Stimulated activated CD4-positive, alpha-beta T cell treated with anti-CD3 and anti-CD28 coated beads, Interleukin-2, amount 100 ng/mL, for 4 hours (primary cell): ENCODE data around the gene OGT.
"Not testable (repeated sequence)": the region's sequence is repeated elsewhere in the genome, so short reads cannot be mapped to it uniquely, and the experiment has no call there.

ENCODE experiments used
- DNase-seq: peaks from one replicate; pipeline ENCODE4 v3.0.0-alpha.2; 2020; ENCODE audit warnings: low read depth

OGT gene

GRCh38 chrX:71532753-71533425 lies at the start of gene OGT:
OGT (plus strand) TSS chrX:71533104; CDS start chrX:71533300, 196 bp downstream.
- DNase-seq = peak; percentile 87

DNA sequence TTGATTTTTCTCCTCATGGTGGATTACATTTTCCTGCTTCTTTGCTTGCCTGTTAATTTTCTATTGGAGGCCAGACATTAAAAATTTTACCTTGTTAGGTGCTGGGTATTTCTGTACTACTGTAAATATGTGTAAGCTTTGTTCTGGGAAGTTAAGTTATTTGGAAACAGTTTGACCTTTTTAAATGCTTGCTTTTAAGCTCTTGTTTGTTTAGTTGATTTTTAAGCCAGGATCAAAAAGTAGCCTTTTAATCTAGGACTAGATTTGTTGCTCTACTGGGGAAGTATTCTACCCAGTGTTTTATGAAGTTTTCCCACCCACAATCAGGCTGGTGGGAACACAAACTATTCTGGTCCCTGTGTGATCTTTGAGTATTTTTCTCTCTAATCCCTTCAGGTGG lies 45.1 kb upstream of the OGT start:
- no peak for DNase-seq

GRCh38 chrX:71489540-71489939 lies 43.4 kb upstream of the OGT start:
- DNase-seq = no peak

DNA sequence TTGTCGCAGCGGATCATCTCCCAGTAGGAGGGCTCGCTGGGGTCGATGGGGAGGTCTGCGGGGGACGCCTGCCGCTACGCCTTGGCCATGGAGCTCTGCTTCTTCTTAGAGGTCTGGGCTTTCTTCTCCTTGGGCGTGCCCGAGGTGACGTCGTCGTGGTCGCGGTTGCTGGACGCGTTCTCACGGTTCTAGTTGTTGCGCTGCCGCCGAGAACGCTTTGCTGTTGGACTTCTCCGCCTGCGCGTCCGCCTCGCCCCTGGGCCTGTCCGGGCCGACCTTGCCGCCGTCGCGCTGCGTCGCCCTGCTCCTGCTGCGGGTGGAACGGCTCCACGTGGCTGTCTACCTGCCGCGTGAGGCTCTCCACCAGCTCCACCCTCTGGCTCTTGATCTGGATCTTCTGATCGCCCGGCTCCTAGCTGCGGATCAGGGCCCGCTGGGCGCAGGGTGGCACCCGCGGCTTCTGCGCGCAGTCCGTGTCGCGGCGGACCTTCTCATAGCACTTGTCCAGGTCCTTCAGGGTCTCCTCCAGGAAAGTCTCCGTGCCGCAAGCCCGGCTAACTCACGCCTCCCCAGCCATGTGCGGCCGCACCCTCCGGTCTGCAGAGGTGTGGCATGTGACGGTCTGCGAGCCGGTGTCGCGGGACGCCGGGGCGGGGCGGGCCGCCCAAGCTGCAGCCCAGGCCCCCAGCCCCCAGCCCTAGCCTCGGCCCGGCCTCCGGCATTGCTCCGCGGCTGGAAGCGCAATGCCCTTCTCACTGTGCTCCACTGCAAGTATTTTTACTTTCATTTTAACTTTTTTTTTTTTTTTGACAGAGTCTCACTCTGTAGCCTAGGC lies 40.5 kb upstream of the OGT start:
- peak; percentile 26 for DNase-seq

DNA sequence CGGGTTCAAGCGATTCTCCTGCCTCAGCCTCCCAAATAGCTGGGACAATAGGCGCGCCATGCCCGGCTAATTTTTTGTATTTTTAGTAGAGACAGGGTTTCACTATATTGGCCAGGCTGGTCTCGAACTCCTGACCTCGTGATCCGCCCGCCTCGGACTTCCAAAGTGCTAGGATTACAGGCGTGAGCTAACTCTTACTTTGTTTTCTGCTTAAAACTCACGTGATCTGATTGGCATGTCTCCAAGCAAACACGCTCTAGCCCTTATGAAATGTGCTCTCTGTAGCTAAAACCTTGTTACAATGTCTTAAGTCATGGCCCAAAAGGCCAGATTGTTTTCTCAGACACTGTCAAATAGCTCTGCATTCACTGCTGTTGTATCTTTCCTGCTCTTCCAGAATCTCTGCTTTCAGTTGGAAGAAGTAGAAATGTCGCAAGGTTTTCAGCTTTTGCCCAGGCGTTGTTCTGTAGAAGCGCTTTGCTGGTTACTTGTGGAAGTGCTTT lies 39.7 kb upstream of the OGT start:
- no peak for DNase-seq

DNA sequence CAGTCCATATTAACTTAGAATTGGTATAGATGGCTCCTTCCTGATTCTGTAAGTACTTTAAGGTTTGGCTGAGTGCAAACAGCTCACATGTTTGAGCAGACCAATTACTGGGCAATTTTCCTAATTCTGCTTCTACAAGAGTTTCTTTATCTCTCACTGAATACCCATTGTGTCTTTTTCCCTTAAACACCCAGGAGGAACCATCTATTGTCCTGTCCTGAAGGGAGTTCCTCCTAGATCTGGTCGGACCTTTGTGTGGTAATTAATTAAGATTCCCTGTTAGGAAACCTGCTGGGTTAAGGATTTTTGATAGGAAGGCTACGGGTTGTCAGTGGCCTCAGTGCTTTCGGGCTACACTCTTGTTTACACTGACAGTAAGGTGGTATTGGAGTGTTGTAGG lies 36.9 kb upstream of the OGT start:
- not testable (repeated sequence) for DNase-seq

GRCh38 chrX:71496476-71496875 lies 36.4 kb upstream of the OGT start:
- no peak for DNase-seq

- not testable (repeated sequence) for DNase-seq
These were observed 30.8 kb upstream of the OGT start for GRCh38 chrX:71502080-71502479.

- no peak for DNase-seq
These were observed 28.6 kb upstream of the OGT start for GRCh38 chrX:71504346-71504745.

- DNase-seq = no peak
These were observed 23.6 kb upstream of the OGT start for GRCh38 chrX:71509289-71509688.

DNA sequence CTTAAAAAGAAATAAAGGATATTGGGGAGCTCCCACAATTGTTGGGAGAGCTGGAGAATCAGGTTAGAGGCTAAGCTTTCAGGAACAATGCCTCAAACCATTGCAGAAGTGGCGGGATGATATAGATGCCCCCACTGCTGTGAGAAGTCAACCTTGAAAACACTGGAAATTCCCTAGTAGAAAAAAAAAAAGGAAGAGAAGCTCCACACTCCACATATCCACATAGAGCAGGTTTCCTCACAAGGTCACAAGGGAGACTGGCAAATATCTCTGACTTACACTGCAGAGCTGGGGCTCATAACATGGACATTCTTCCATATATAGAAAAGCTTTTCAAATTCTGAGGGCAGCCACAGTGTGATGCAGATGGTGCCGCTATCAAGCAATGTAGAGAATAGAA lies 22.7 kb upstream of the OGT start:
- no peak for DNase-seq

GRCh38 chrX:71513731-71514130 lies 19.2 kb upstream of the OGT start:
- not testable (repeated sequence) for DNase-seq

DNA sequence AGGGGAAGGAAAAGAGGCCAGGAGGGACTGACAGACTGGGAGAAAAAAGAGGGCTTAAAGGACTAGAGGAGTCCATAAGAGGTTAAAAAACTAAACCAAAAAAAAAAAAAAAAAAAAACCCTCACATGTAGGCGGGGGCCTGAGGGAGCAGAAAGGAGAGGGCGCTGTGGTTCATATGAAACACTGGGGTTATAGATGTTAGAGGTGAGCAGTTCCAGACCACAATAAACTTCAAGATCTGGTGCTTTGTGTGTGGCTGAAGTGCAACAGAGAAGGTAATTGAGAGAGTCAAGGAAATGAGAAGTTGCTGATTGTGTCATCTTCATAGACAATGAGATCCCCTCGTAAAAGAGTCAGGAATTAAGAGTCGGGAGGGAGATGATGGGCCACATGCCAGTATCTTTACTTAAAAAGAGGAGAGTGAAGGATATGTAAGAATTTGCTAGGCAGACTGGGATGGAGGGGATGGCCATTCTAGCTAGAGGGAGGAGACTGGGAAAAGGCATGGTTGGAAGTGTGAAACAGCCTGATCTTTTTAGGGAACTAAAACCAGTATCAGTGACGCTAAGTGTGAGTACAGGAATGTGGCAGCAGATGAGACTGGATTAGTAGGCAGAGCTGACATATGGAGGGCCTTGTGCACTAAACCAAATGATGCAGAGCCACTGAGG lies 18.4 kb upstream of the OGT start:
- DNase-seq = no peak

DNA sequence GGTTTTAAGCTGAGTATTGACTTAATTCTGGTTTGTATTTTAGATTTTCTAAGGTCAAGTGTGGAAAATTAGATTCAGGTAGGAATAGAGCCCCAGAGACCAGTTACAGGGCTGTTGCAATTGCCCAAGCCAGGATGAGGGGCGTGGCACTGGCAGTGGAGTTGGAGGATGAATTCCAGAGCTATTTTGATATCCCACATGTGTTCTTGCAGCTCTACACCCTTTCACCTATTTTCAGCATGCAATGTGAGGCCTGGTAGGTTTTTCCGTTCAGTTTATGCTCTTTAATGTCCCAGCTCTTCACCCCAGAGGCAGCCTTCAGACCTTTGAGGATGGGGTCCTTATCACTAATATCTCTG lies 17.9 kb upstream of the OGT start:
- no peak for DNase-seq

DNA sequence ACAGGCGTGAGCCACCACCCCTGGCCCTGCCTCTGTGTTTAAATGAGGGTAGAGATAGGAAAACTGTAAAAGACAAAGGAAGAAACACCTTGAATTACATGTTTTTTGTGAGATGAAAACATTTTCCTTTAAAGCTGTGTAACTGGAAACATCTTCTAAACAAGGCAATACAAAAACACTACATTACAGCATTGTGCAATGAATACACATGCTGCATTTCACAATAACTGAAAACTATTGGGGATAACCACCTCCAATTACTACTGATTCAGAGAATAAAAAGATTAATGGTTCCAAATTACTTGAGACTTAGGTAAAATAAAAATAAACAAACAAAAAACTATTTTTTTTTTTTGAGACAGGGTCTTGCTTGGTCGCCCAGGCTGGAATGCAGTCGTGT lies 7.6 kb upstream of the OGT start:
- DNase-seq = no peak

DNA sequence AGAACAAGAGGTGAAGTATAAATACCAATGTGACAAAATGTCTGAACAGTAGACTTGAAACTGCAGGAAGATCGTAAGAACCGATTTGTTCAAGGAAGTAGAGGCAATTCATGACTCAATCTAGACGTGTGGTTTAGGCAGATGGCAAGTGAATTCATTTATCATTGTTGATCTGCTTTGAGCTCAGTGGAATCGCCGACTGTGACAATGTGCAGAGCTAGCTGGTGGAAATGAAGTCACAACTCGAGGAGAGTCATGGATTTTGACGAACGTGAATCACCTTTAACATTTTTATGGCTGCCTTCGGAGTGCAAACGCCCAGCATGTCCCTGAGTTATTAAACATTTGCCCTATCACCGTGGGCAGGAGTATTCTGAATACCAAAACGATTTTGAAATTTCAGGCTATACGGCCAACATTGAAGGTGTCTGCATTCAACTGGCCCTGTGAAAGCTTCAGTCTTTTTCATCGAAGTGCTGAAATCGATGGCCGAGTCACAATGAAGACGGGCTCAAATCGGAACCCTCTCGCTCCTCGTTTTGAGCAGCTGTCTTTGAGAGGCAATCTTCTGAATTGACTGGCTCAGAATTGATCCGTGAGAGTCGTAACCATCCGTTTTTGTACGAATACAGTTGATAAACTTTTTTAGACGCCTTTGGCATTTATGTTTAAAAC lies 689 bp upstream of the OGT start:
- no peak for DNase-seq

DNA sequence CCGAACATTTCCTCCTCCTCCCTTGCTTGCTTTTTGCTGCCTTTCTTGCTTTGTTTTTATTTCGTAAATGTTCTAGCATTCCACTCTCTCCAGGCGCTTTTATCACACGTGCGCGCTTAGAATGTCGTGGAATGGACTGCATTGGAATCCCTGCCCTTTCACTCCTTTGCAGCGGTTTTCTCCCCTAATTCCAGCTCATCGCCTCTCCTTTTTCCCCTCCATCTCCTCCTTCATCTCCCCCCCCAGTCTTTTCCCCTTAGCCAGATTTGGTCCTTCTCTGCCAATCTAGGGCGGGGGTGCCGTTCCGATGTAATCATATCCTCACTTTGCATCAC lies 579 bp downstream of the OGT start:
- DNase-seq = no peak

GRCh38 chrX:71533851-71534561 lies 1.1 kb downstream of the OGT start:
- DNase-seq = no peak

DNA sequence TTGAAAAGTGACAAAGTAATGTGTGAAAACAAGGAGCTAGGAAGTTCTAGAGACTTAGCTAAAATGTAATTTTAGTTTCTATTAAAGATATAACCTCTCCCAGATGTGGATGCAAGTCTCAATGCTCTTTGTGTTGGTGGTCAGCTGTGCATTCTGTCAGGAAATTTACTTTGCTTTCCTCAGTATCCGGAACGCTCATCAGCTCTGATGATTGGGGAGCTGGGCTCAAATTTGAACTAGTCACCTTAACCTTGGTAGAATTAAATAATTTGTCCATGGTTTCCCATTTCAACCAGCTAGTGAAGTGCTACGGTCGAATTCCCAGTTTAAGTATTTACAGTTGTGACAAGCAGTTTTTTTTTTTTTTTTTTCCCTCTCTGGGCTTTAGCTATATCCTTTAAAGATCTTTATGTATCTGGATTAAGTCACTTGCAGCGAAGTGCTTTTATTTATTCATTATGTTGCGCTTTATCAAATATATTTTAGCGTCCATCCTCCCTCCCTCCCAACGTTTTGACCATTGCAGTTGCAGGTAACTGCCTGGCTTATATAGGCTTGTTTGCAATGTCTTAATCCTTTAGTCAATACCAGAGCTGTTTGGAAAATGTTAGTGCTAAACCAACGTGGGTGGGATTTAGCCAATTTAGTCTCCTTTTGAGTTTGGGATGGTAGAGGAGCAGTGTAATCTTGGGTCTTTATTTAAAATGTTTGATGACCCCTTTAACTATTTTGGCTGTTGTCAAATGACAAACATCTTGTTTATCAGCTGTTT lies 2.1 kb downstream of the OGT start:
- DNase-seq = no peak

DNA sequence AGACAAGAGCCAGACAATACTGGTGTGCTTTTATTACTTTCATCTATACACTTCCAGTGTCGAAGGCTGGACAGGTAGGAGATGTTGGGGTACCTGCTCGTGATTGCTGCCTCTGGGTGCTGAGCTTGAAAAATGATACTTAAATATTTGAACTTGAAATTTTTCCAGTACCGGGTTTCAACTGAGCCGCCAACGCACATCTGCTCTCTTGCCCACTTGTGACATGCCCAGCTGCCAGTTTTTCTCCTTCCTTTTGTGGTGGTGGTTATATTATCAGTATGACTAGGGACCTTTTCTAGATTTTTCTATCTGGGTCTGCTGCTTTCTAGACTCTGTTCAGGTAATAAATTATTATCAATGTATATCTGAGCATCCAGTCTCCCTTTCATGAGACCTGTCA lies 3.4 kb downstream of the OGT start:
- DNase-seq = no peak

DNA sequence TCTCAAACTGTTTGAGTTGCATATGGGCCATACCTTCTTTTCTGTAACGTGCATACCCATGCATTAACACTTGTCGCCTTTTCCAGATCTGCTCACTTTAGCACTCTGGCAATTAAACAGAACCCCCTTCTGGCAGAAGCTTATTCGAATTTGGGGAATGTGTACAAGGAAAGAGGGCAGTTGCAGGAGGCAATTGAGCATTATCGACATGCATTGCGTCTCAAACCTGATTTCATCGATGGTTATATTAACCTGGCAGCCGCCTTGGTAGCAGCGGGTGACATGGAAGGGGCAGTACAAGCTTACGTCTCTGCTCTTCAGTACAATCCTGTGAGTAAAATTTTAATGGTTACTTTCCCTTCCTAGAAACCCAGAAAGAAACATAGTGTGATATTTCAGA lies 4.8 kb downstream of the OGT start:
- no peak for DNase-seq
